T follicular helper cell (primary cell): ENCODE results near the gene GRM1.

Source experiments
- DNase-seq: peaks from one replicate; pipeline ENCODE4 v3.0.0-alpha.2; 2020; ENCODE audit warnings: low read depth

Gene GRM1

GRCh38 chr6:146100776-146101175 lies 71.9 kb downstream of the GRM1 start:
- DNase-seq, result no peak

GRCh38 chr6:146103416-146104072 lies 74.7 kb downstream of the GRM1 start:
- no peak for DNase-seq

GRCh38 chr6:146106532-146106931 lies 77.7 kb downstream of the GRM1 start:
- no peak for DNase-seq

- no peak for DNase-seq
Observed at GRCh38 chr6:146110990-146111389, 82.1 kb downstream of the GRM1 start.

GRCh38 chr6:146111881-146112450 lies 83.1 kb downstream of the GRM1 start:
- DNase-seq, result no peak

GRCh38 chr6:146113084-146113623 lies 84.3 kb downstream of the GRM1 start:
- no peak for DNase-seq

GRCh38 chr6:146123616-146124015 lies 94.8 kb downstream of the GRM1 start:
- DNase-seq, result no peak

GRCh38 chr6:146127447-146128215 lies 98.8 kb downstream of the GRM1 start:
- DNase-seq, result no peak

GRCh38 chr6:146133866-146134265 lies 105.0 kb downstream of the GRM1 start:
- no peak for DNase-seq

- DNase-seq, result no peak
Observed at GRCh38 chr6:146135167-146135566, 106.3 kb downstream of the GRM1 start.

GRCh38 chr6:146146836-146147235 lies 118.0 kb downstream of the GRM1 start:
- DNase-seq, result no peak

GRCh38 chr6:146149770-146150169 lies 120.9 kb downstream of the GRM1 start:
- DNase-seq, result no peak

- DNase-seq, result no peak
Observed at GRCh38 chr6:146153040-146153758, 124.3 kb downstream of the GRM1 start.

- no peak for DNase-seq
Observed at GRCh38 chr6:146154197-146154596, 125.3 kb downstream of the GRM1 start.

- no peak for DNase-seq
Observed at GRCh38 chr6:146161664-146162063, 132.8 kb downstream of the GRM1 start.

GRCh38 chr6:146169872-146170271 lies 141.0 kb downstream of the GRM1 start:
- DNase-seq, result no peak

- no peak for DNase-seq
Observed at GRCh38 chr6:146177785-146178184, 148.9 kb downstream of the GRM1 start.

GRCh38 chr6:146183831-146184230 lies 155.0 kb downstream of the GRM1 start:
- DNase-seq, result no peak

GRCh38 chr6:146184701-146185100 lies 155.8 kb downstream of the GRM1 start:
- no peak for DNase-seq

GRCh38 chr6:146189131-146189530 lies 160.3 kb downstream of the GRM1 start:
- DNase-seq, result no peak

GRCh38 chr6:146190581-146190980 lies 161.7 kb downstream of the GRM1 start:
- no peak for DNase-seq

- no peak for DNase-seq
Observed at GRCh38 chr6:146191166-146191565, 162.3 kb downstream of the GRM1 start.
